HG03378 (cell line): ENCODE data around the gene DOHH.
"Not testable (repeated sequence)": the region's sequence is repeated elsewhere in the genome, so short reads cannot be mapped to it uniquely, and the experiment has no call there.

ENCODE experiments used
- ATAC-seq: cut with Tn5 transposase; IDR thresholded peaks from one replicate; pipeline ENCODE4 v1.9.1; 2021; ENCODE audit warnings: mild to moderate bottlenecking, moderate library complexity; ENCODE audit not compliant: unreplicated experiment

Gene DOHH

DNA sequence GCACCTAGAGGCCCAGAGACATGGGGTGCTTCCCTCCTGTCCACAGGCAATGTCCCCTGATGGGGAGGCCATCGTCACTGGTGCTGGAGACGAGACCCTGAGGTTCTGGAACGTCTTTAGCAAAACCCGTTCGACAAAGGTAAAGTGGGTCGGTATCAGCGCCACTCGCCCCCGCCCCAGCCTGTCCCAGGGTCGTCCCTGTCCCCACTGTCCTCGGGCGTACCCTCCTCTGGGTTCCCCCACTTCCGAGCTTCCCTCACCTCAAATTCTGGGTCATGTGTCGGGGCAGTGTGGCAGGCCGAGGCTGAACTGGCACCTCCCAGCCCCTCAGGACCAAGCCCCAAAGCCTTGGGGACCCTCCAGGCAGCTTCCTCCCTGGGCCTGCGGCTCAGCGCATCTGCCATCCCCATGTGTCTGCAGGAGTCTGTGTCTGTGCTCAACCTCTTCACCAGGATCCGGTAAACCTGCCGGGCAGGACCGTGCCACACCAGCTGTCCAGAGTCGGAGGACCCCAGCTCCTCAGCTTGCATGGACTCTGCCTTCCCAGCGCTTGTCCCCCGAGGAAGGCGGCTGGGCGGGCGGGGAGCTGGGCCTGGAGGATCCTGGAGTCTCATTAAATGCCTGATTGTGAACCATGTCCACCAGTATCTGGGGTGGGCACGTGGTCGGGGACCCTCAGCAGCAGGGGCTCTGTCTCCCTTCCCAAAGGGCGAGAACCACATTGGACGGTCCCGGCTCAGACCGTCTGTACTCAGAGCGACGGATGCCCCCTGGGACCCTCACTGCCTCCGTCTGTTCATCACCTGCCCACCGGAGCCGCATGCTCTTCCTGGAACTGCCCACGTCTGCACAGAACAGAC, 34.1 kb upstream of the DOHH start:
- ATAC-seq = no peak

DNA sequence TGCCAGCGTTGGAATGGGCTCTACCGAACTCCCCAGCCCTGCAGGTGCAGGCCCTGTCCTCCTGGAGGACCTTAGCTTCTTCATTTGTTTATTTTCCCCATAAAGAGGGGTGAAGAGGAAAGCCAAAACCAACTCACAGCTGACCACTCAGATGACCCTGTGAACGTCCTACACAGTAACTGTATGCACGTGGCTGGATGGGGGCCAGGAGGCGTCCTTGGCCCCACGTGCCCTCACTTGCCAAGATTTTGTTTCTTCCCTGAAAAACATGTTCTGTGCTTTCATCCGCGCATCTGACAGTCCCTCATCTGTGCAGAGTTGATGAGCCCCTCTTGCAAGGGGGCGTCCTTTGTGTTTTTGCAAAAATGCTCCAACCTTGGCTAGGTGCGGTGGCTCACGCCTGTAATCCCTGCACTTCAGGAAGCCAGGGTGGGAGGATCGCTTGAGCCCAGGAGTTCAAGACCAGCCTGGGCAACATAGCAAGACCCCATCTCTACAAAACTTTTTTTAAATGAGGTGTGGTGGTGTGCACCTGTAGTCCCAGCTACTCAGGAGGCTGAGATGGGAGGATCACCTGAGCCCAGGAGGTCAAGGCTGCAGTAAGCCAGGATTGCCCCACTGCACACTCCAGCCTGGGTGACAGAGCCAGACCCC, 33.2 kb upstream of the DOHH start:
- ATAC-seq = no peak

DNA sequence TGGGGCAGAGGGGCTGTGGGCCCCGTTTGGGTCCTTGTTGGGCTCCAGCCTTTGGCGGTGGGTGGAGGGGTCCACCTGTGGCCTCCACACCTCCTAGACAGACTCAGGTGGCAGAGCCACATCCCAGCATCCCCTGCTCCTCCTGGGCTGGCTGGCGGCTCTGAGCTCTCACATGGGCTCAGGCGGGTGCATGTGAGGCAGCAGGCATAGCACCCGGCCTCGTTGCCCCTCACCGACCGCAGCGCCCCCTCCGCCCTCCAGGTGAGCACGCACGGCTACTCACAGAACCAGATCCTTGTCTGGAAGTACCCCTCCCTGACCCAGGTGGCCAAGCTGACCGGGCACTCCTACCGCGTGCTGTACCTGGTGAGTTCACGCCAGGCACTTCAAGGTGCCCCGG, 32.6 kb upstream of the DOHH start:
- no peak for ATAC-seq

DNA sequence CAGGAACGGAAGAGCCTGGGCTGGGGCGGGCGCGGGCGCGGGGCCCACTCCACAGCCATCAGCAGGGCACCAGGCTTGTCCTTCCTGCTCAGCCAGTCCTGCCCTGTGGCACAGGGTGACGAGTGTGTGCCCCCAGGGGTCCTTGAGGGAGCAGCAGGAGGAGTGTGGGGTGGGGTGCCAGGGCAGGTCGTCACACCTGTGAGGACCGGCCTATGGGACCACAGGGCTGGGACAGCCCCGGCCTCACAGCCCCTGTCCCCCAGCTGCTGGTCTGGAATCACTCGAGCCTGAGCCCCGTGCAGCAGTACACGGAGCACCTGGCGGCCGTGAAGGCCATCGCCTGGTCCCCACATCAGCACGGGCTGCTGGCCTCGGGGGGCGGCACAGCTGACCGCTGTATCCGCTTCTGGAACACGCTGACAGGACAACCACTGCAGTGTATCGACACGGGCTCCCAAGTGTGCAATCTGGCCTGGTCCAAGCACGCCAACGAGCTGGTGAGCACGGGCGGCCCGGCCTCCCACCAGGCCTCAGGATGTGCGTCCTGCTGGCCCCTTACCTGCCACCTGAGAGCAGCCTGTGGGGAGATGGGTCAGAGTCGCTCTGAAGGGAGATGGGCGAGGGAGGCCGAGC, 31.8 kb upstream of the DOHH start:
- ATAC-seq = no peak

DNA sequence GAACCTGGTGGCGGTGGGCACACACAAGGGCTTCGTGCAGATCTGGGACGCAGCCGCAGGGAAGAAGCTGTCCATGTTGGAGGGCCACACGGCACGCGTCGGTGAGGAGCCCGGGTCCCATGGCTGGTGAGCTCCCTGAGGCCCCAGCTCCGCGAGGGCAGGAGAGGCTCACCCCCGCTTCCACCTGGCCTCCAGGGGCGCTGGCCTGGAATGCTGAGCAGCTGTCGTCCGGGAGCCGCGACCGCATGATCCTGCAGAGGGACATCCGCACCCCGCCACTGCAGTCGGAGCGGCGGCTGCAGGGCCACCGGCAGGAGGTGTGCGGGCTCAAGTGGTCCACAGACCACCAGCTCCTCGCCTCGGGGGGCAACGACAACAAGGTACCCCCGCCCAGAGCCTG, 31.2 kb upstream of the DOHH start:
- no peak for ATAC-seq

DNA sequence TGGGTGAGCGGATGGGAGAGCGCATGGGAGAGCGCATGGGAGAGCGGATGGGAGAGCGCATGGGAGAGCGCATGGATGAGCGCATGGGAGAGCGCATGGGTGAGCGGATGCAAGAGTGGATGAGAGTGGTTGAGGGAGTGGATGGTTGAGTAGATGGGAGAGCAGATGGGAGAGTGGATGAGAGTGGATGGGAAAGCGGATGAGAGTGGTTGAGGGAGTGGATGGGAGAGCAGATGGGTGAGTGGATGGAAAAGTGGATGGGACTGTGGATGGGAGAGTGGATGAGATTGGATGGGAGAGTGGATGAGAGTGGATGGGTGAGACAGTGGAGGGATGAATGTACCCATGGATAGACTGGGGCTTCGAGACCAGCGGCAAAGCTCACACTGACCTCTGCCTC, 29.9 kb upstream of the DOHH start:
- no peak for ATAC-seq

DNA sequence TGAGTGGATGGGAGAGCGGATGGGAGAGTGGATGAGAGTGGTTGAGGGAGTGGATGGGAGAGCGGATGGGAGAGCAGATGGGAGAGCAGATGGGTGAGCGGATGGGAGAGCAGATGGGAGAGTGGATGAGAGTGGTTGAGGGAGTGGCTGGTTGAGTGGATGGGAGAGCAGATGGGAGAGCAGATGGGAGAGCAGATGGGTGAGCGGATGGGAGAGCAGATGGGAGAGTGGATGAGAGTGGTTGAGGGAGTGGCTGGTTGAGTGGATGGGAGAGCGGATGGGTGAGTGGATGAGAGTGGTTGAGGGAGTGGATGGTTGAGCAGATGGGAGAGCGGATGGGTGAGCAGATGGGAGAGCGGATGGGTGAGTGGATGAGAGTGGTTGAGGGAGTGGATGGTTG, 28.8 kb upstream of the DOHH start:
- not testable (repeated sequence) for ATAC-seq

DNA sequence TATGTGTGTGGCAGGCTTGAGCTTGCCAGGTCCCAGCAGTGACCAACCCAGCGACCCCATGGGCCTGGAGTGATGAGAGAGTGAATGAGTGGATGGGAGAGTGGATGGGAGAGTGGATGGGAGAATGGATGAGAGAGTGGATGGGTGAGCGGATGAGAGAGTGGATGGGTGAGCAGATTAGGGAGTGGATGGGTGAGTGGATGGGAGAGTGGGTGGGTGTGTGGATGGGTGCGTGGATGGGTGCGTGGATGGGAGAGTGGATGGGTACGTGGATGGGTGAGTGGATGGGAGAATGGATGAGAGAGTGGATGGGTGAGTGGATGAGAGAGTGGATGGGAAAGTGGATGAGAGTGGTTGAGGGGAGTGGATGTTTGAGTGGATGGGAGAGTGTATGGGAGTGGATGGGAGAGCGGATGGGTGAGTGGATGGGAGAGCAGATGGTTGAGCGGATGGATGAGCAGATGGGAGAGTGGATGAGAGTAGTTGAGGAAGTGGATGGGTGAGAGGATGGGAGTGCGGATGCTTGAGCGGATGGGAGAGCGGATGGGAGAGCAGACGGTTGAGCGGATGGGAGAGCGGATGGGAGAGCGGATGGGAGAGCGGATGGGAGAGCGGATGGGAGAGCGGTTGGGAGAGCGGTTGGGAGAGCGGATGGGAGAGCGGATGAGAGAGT, 28.2 kb upstream of the DOHH start:
- no peak for ATAC-seq

DNA sequence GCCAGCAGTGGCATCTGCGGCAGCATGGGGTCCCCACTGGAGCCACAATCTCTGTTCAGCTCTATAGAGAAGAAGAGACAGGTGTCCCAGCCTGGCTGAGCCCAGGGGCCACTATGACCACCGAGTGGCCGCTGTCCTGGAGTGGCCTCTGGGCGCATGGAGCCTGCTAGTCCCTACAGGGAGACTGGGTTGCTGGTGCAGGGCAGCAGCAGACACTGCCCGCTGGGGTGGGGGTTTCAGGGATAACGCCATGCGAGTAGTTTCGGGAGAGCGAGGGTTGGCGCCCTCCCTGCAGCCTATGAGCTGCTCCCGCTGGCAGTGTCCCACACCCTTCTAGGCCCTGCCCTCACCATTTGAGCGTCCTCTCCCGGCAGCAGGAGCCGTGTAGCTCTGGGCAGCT, 27.6 kb upstream of the DOHH start:
- ATAC-seq = no peak

DNA sequence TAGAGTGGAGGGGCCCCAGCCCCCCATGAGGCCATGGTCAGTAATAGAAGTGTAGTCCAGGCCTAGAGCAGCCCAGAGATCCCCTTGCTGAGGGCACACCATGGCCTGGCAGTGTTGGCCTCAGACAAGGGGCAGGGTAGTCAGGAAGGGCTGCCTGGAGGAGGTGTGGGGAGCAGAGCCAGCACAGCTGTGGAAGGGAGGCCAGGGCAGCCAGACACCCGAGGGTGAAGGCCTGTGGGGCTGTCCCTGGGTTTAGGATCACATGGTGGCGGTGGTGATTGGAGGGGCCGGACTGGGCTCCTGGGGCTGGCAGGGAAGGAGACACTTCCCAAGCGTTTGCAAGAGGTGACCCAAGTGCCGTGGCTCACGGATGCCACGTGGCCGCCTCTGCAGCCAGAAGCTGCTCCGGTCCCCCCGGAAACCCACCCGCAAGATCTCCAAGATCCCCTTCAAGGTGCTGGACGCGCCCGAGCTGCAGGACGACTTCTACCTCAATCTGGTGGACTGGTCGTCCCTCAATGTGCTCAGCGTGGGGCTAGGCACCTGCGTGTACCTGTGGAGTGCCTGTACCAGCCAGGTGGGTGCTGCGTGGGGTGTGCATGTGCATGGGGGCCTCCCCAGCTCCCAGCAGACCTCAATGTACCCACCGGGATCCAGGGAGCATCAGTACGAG, 26.9 kb upstream of the DOHH start:
- ATAC-seq = no peak

DNA sequence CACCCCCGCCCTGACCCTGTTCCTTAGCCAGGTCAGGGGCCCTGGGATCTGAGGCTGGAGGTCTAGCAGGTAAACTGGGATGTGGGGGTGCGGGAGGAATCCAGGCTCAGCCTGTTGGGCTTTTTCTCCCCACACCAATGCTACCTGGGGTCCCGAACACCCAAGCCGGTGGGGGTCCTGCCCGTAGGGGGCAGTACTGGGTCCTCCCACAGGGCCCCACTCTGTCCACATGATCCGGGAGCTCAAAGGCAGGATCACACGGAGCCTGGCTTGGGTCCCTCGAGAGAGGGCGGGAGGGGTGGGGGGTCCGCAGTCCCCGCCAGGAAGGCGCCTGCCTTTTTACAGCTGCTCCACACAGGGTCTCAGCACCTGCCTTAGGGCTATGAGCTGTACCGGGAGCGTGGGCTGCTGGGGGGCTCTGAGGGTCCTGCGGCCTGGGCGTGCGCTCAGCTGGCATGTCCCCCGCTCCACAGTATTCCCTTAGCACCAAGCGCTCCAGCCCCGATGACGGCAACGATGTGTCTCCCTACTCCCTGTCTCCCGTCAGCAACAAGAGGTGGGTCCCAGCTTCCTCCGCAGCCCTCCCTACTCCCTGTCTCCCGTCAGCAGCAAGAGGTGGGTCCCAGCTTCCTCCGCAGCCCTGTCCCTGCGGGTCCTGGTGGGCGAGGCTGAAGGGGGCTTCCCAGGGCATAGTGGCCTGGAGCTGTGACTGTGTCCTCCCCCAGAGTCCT, 26.2 kb upstream of the DOHH start:
- ATAC-seq = no peak

DNA sequence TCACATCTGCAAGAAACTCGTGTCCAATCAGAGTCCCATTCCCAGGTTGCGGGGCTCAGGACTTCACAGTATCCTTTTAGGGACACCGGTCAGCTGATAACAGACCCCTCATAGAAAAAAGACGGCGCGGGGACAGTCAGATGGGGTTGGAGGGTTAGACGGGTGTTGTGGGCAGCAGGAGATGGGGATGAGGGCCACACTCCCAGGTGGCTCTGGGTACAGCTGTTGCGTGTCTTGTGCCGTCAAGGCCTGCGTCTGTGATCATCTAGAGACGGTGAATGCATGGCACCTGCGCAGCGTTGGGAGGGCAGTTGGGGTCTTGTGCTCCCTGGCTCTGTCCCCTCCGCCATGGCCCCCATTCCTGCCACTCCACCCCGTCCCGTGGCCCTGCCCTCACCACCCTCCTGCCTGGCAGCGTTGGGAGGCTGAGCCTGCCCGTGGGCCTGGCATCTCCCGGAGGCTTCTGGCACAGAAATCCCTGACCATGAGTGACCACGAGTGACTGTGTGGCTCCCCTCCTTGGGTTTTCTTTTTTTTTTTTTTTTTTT, 24.5 kb upstream of the DOHH start:
- ATAC-seq = no peak

DNA sequence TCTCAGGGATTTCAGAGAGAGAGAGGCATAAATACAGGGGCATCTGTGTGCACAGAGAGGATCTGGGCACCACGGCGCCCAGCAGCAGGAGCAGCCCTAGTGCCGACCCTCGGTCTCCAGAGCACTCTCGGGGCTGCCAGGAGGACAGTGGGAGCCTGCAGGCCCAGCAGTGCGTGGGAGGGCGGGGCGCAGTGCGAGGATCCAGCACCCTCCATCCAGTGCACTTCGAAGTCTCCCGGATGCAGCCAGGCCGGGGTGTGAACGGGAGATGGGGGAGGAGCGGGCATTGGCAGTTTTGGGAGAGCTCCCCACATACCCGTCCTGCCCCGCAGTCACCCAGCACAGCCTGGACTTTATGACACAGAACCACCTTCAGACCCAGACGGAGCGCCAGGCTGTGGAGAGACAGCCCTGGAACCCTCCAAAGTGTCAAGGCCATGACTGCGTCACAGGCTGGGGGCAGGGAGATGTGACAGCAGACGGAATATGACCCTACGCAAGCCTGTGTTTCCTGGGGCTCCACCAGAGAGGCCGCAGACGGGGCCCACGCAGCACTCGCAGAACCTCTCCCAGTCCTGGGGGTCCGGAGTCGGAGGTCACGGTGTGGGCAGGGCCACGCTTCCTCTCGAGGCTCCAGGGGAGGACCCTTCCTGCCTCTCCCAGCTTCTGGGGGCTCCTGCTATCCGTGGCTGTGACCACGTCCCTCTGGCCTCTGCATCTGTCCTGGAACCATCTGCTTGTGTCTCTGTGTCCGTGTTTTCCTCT, 23.8 kb upstream of the DOHH start:
- ATAC-seq = no peak

DNA sequence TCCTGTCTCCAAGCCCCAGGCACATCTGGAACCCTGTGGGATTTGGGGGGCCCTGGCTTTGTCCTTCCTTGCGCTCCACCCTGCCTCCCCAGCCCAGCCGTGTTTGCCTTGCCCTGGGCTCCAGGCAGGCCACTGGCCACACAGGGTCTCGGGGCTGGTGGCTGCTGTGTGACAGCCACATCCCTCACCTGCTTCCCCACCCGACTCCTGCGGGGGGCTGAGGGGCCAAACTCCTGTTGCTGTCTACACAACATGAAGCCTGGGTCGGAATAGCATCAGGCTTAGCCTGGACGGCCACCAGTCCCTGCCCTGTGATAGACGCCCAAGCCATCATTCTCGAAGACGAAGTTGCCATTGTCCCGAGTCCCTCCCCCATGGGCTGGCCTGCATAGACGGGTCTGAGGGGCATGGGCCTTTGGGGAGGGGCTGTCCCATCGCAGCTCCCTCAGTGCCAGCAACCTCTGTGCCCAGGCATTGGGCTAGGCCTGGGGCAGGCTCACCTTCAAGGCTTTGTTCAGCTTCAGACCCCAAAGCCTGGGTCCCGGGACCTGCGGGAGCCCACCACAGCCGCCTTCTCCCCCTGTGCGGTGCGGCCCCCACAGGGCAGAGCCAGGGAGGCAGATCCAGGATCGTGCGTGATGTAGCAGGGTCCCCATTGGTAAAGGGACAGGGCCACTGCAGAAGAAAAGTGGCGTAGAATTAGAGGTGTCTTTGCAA, 23.0 kb upstream of the DOHH start:
- ATAC-seq = no peak

DNA sequence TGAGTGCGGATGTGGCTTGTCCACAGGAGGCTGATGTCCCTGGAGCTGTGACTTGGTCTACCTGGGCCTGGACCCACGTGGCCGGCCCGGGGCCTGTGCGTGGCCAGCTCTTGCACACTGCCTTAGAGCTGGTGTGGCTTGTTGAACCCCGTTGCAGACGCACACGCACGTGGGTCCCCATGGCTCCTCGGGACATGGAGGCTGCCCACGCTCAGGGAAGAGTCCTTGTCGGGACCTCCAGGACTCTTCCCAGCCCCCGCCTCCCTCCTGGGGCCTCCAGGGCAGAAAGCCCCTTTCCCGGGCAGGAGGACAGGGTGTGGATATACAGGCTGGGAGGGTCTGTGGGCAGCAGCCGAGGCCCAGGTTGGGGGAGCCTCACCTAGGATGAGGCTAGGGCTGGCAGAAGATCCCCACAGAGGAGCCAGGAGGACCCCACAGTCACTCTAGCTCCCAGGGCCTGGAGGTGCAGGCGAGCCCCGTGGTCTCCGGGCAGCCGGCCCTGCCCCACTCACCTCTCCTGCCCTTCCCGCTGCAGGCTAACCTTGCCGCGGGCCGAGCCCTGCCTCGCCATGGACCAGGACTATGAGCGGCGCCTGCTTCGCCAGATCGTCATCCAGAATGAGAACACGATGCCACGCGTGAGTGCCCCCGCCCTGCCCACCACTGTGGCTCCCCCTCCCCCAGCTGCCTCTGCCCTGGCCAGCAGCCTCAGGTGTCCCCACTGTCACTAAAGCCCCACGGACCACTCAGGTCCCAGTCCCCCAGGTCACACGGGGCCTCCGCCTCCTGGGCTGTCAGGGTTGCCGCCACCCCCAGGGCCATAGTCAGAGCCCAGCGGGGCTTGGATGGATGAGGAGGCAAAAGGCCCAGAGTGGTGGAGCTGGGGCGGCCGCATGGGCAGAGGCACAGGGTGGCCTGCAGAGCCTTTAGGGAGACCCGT, 22.2 kb upstream of the DOHH start:
- no peak for ATAC-seq

DNA sequence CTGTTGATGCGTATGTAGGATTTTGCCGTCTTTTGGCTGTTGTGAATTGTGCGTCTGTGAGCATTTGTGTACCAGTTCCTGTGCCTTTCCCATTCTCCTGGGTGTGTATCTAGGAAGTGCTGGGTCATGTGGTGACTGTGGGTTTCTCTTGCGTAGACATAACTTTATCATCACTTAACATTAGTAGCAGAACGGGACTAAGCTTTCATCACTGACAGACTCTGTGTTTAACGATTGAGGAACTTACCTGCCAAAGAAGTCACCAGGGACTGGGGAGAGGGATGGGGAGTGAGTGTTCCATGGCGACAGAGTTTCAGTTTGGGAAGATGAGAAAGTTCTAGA, 20.6 kb upstream of the DOHH start:
- no peak for ATAC-seq

DNA sequence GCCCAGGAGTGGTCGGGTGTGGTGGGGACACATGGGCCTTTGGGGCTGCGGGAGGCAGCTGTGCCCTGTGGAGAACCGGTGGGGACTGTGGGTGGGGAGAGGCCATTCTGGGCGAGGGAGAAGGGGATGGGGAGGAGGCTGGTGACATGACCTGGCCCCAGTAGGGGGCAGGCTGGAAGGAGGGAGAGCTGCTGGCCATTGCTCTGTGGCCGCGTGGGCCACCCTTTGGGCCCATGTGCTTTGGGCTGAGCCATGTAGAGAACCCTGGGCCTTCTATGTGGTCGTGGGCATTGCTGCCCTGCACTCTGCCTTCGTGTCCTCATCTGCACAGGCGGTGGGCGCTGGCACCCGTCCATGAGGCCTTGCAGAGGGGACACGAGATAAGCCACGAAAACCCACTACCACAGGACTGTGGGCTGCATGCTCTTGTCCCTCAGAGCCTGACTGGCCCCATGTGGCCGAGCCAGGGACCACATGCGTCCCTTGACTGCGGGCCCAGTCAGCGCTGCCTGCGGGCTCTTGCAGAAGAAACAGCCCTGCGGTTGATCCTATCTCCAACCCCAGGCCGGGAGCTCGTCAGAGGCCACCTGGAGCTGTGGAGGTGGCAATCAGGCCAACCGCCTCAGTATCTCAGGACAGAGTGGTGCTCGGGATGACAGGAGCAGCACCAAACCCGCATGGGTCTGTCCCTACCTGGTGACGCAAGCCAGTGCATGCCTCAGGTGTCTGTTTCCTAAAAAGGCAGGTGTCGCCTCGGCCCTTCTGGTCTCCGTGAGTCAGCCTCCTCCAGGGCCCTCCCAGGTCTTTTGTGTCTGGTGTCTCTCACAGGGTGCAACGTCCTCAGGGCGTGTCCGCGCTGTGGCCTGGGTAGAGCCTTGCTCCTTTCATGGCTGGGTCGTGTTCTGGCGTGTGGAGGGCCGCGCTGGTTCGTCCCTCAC, 20.0 kb upstream of the DOHH start:
- no peak for ATAC-seq
